Effector memory CD8-positive, alpha-beta T cell (primary cell): ENCODE data around the gene DUSP22.

Experiments used
- ATAC-seq: fragments of 150-1000 bp; cut with Tn5 transposase; replicated peaks from 2 replicates; pipeline ENCODE4 v1.10.0; 2021; ENCODE audit warnings: mild to moderate bottlenecking, moderate library complexity
- DNase-seq, 3 experiments: peaks; one replicate each; pipeline ENCODE4 v3.0.0; 2021
- H3K27ac Mint-ChIP-seq, 2 donors: one replicate each; pipeline ENCODE4 v1.8.0; 2022; ENCODE audit warnings: mild to moderate bottlenecking in 2 of 2, mixed read lengths in 2 of 2, moderate library complexity in 2 of 2
- H3K27me3 Mint-ChIP-seq, 2 donors: one replicate each; pipeline ENCODE4 v1.8.0; 2022; ENCODE audit warnings: mixed read lengths in 2 of 2
- H3K36me3 Mint-ChIP-seq: one replicate; pipeline ENCODE4 v1.8.0; 2022; ENCODE audit warnings: mild to moderate bottlenecking, moderate library complexity, mixed read lengths; ENCODE audit not compliant: insufficient read depth
- H3K4me1 Mint-ChIP-seq, 2 donors: one replicate each; pipeline ENCODE4 v1.8.0; 2022; ENCODE audit warnings: low read depth in 2 of 2, mixed read lengths in 2 of 2
- H3K4me3 Mint-ChIP-seq, 2 donors: one replicate each; pipeline ENCODE4 v1.8.0; 2022; ENCODE audit warnings: mild to moderate bottlenecking in 2 of 2, mixed read lengths in 2 of 2, moderate library complexity in 2 of 2
- H3K9me3 Mint-ChIP-seq, 2 donors: one replicate each; pipeline ENCODE4 v1.8.0; 2022; ENCODE audit warnings: mixed read lengths in 2 of 2

DUSP22 gene

DNA sequence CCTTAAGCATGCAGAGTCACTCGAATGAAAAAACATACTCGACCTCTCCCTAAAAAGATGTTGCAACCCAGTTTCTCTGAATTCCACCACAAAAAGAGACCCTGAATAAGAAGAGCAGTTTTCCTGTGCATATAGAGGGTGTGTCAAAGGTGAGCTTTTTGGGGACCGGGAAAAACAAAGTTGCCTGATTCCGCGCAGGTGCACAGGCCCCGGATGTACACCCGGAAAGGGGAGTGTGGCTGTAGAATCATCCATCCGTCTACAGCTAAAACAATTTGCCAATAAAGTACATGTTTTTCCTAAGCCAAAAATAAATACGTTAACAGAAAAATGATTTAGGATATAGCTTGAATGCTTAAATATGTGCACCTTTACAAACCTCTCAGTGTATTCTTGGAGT is 58.1 kb downstream of the DUSP22 start:
- Mint-ChIP-seq H3K9me3 (no peaks in the 10 kb centered on the region), H3K36me3 (peaks cover 12% of the 10 kb centered on the region), H3K27ac (peak overlapping the region in 1 of 2 donors; percentile 44), H3K4me1 (peaks cover 0 to 3% of the 10 kb centered on the region in 2 donors), H3K27me3 (no peaks in the 10 kb centered on the region), H3K4me3 (no peak overlapping the region)
- ATAC-seq (no peak), DNase-seq (no peak)

DNA sequence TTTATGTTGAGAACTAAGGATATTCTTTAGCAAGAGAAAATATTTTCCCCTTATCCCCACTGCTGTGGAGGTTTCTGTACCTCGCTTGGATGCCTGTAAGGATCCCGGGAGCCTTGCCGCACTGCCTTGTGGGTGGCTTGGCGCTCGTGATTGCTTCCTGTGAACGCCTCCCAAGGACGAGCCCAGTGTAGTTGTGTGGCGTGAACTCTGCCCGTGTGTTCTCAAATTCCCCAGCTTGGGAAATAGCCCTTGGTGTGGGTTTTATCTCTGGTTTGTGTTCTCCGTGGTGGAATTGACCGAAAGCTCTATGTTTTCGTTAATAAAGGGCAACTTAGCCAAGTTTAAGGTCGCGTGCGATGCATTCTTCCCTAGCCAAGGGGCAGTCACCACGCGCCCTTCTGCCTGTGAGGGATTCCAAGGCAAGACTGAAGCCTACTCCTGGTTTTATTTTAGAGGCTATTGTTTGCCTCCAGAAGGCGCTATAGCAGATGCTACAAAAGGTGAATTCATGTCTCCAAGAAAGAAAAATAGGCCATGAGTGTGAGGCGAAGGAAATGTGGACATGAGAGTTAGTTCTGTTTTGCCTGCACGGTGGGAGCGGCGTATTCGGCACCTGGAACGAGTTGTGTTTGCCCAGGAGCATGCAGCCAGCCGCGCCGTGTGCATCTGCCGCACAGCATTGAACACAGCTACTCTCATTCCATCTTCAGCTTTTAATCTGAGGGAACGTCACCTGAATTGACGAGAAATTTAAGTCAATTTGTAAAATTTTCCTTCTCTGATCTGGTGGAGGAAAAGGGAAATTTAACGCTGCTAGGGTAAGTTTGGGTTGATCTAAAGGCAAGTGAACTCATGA is 59.0 kb downstream of the DUSP22 start:
- DNase-seq, result no peak
- Mint-ChIP-seq H3K36me3 (peaks cover 12% of the 10 kb centered on the region), H3K27me3 (no peaks in the 10 kb centered on the region), H3K4me3 (no peak overlapping the region), H3K4me1 (peaks cover 0 to 3% of the 10 kb centered on the region in 2 donors), H3K9me3 (no peaks in the 10 kb centered on the region), H3K27ac (no peak overlapping the region)
- no peak for ATAC-seq

DNA sequence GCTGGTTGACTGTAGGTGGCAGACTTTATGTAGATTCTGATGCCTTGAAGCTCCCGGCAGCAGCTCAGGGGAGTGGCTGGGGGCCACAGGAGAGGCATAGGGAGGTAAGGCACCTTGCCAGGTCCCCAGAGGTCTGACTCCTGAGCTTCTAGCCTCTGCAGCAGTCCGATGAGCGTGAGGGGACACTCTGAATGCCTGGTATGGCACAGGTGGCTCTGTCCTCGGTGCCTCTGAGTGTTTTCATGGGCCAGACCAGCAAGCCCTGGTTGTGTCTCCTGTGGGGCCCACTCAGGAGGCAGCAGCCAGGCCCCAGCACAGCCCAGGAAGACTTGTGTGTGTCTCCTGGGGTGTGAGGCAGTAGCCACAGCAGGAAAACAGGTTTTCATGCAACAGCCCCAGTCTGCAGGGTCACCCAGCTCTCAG is 59.6 kb downstream of the DUSP22 start:
- H3K27ac Mint-ChIP-seq, result no peak overlapping the region
- ATAC-seq, result no peak
- no peaks in the 10 kb centered on the region for H3K9me3 Mint-ChIP-seq
- DNase-seq, result no peak
- no peak overlapping the region for H3K4me3 Mint-ChIP-seq
- peaks cover 12% of the 10 kb centered on the region for H3K36me3 Mint-ChIP-seq
- peaks cover 2 to 6% of the 10 kb centered on the region in 2 donors for H3K4me1 Mint-ChIP-seq
- no peaks in the 10 kb centered on the region for H3K27me3 Mint-ChIP-seq

DNA sequence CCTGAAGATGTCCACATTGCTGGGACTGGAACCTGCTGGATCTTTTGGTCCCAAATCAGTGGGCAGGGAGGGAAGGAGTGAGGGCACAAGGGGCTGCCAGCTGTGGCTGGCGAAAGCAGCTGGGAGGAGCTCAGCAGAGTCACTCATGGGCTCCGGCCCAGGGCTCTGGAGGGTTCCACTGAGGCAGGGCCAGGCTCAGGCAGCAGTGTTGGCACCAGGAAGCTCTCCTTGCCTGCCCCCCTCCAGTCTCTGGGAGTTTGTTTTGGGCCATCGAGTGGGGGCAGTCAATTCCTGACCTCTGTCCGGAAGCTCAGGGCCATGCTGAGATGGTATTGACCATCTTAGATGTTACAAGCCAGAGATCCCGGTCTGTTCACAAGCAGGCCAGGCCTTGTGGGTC is 60.2 kb downstream of the DUSP22 start:
- no peaks in the 10 kb centered on the region for H3K27me3 Mint-ChIP-seq
- H3K36me3 Mint-ChIP-seq, result peaks cover 12% of the 10 kb centered on the region
- no peak overlapping the region for H3K4me3 Mint-ChIP-seq
- H3K9me3 Mint-ChIP-seq, result no peaks in the 10 kb centered on the region
- peak overlapping the region in 1 of 2 donors; percentile 23 for H3K27ac Mint-ChIP-seq
- no peak for ATAC-seq
- DNase-seq, result no peak
- peaks cover 3 to 7% of the 10 kb centered on the region in 2 donors for H3K4me1 Mint-ChIP-seq

DNA sequence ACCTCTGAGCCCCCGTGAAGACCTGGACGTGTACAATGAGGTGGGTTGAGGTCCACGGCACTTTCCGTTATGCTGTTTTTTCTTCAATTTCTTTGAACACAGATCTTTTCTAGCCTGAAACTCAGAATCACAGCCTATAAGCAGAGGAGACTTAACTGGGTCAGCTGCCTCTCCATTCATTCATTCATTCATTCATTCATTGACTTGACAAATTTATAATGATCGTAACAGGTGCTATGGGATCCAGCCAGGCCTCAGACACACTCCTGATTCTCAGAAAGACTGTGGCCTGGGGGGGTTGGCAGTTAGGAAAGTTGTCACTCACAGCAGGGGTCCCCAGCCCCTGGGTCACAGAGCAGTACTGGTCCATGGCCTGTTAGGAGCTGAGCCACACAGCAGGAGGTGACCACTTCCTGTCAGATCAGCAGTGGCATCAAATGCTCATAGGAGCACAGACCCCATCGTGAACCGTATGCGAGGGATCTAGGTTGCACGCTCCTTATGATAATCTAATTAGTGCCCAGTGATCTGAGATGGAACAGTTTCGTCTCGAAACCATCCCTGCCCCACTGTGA is 60.7 kb downstream of the DUSP22 start:
- Mint-ChIP-seq H3K9me3 (no peaks in the 10 kb centered on the region), H3K36me3 (peaks cover 12% of the 10 kb centered on the region), H3K27ac (peak overlapping the region in 1 of 2 donors; percentile 23), H3K4me1 (peaks cover 4 to 7% of the 10 kb centered on the region in 2 donors), H3K4me3 (no peak overlapping the region), H3K27me3 (no peaks in the 10 kb centered on the region)
- DNase-seq, result no peak
- no peak for ATAC-seq

DNA sequence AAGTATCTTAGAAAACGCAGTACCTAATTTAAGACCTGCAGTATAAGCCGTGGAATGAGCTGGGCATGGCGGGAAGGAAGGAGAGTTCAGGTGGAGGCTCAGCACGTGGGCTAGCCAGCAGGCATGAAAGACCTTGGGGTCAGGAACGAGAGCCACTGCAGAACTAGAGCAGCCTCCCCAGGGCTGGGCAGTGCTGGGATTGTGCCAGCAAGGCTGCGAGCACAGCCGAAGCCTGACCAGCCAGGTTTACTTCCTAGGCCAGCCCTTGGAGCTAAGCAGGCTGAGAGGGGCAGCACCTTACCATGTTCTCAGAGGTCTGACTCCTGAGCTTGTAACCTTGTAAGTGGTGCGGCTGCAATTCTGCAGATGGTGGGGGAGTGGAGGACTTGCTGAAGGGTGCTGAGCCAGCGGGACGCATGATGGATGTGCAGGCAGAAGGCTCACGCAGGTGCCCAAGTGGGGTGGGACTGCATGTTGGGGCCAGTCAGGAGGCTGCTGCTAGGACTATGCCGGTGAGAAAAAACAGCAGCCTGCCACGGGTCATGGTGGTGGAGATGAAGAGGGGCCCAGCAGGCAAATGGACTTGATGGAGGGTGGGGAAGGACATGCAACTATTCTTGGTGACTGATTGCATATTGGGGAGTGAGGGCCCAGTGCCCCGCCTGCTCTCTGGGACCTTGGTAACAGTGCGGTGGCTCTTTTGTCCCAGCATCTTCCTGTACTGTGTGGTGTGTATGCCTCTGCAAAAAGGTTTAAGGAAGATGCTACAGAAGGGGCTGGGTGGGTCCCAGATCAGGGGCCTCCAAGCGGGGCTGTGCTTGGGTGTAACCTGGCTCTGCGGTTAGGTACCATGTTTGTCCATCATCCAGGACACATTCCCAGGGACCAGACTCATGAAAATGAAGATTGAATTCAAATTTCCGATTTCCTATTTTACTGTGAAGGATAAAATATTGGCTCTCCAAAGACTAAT is 61.6 kb downstream of the DUSP22 start:
- Mint-ChIP-seq H3K36me3 (peaks cover 7% of the 10 kb centered on the region), H3K4me3 (no peak overlapping the region), H3K4me1 (peaks cover 13 to 16% of the 10 kb centered on the region in 2 donors), H3K9me3 (no peaks in the 10 kb centered on the region), H3K27me3 (no peaks in the 10 kb centered on the region), H3K27ac (peak overlapping the region in 1 of 2 donors; percentile 22)
- ATAC-seq (no peak), DNase-seq (no peak)

DNA sequence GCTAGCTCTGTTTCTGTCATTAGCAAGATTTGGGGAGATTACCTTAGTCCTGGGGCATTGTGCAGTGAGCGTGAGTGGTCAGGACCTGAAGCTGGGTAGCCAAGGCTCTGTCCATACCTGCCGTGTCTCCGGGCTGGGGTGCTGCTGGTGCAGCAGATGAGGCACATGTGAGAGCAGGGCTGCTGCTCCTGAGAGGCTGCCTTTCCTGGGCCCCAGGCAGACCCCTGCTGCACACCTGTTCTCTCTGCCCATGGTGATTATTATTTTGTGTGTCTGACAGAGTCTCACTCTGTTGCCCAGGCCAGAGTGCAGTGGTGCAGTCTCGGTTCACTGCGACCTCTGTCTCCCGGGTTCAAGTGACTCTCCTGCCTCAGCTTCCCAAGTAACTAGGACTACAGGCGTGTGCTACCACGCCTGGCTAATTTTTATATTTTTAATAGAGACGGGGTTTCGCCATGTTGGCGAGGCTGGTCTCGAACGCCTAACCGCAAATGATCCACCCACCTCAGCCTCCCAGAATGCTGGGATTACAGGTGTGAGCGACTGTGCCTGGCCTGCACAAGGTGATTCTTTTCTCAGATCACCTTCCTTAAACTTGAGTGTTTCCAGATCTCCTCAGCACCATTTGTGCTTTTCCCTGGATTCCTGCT is 62.5 kb downstream of the DUSP22 start:
- DNase-seq, result no peak
- ATAC-seq, result no peak
- Mint-ChIP-seq H3K27ac (peak overlapping the region; percentile 20 to 28), H3K4me1 (peaks cover 17% of the 10 kb centered on the region in 2 donors), H3K4me3 (no peak overlapping the region), H3K36me3 (peaks cover 7% of the 10 kb centered on the region), H3K9me3 (no peaks in the 10 kb centered on the region), H3K27me3 (no peaks in the 10 kb centered on the region)

DNA sequence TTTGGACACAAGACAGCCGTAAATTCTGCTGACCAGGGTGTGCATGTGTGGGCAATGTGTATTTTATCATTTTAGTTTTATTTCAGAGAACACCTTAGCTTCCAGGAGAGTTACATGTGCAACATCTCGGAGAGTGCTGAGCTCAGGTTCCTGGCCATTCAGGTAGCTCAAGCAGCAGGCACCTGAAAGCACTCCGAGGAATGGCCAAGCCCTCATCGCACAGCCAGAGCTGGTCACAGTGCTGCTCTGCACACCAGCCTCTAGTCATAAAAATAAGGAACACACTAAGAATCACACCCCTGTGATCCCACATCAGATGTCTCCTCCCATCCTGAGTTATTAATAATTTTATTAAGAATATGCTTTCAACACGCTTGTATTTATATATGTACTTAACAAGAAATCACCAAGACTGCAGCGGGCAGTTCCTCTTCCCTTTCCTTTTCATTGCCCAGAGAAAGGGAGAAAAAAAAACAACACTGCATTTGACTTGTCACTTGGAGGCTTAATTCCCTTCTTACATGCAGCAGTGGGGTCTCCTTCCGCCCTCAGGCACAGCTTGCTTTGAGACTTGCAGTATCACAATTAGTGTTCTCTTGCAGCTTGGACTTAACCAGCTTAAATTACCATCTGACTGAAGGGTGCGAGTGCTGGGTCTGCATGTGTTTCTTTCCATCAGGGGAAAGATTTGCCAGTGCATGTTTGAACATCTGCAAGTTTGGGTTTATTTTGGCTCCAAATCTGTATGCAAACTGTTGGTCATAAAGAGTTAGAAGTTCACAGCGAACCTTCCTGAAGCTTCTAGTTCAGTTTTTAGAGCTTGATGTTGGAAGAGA is 63.3 kb downstream of the DUSP22 start:
- ATAC-seq (no peak), DNase-seq (no peak)
- H3K9me3 Mint-ChIP-seq, result no peaks in the 10 kb centered on the region
- no peaks in the 10 kb centered on the region for H3K27me3 Mint-ChIP-seq
- H3K27ac Mint-ChIP-seq, result peak overlapping the region; percentile 20 to 47
- H3K4me3 Mint-ChIP-seq, result no peak overlapping the region
- H3K4me1 Mint-ChIP-seq, result peaks cover 17% of the 10 kb centered on the region in 2 donors
- H3K36me3 Mint-ChIP-seq, result peaks cover 3% of the 10 kb centered on the region

DNA sequence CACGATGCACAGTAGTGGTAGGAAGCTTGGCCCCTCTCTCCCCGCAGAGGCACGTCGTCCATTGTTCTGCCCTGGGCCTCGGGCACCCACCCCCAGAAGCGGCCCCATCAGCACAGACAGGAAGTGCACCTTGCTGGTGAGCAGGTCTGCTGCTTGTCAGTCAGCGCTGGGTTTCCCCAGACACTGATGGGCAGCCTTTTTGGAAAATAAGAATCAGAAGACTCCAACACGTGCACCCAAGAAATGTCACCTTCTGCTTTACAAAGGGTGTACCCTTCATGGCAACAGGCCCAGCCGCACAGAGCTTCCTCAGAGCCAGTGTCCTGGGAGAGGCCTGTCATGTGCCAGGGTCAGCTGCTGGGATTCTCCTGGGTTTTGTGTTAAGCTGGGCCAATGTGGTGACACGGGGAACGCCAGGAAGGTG is 64.6 kb downstream of the DUSP22 start:
- peak overlapping the region; percentile 47 to 80 for H3K27ac Mint-ChIP-seq
- no peak for DNase-seq
- peak; percentile 19 for ATAC-seq
- peaks cover 17% of the 10 kb centered on the region in 2 donors for H3K4me1 Mint-ChIP-seq
- no peak overlapping the region for H3K4me3 Mint-ChIP-seq
- peaks cover 3% of the 10 kb centered on the region for H3K36me3 Mint-ChIP-seq
- H3K9me3 Mint-ChIP-seq, result no peaks in the 10 kb centered on the region
- no peaks in the 10 kb centered on the region for H3K27me3 Mint-ChIP-seq

DNA sequence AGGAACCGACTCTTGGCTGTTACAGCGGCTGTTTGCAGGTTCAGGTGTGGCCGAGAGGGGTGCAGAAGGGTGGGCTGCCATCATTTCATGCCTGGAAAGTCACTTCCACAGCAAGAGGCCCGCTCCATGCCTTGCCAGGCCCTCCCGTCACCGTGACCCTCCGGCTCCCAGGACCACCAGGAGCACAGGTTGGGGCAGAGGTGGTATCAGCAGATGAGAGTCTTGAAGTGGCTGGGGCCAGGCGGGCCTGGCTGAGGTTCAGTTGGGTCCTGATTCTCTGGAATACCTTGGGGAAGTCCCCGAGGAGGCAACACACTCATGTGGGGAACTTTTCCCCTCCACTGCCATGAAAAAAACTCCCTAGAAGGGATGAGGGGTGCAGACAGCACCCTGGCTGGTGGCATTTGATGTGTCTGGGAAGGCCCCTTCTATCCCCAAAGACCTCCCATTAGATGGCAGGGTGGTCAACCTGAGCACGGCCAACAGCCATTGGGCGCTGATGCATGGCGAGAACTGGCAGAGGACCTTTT is 65.0 kb downstream of the DUSP22 start:
- ATAC-seq (no peak), DNase-seq (no peak)
- Mint-ChIP-seq H3K36me3 (peaks cover 3% of the 10 kb centered on the region), H3K9me3 (no peaks in the 10 kb centered on the region), H3K27me3 (no peaks in the 10 kb centered on the region), H3K27ac (peak overlapping the region; percentile 47 to 80), H3K4me3 (no peak overlapping the region), H3K4me1 (peaks cover 17% of the 10 kb centered on the region in 2 donors)

DNA sequence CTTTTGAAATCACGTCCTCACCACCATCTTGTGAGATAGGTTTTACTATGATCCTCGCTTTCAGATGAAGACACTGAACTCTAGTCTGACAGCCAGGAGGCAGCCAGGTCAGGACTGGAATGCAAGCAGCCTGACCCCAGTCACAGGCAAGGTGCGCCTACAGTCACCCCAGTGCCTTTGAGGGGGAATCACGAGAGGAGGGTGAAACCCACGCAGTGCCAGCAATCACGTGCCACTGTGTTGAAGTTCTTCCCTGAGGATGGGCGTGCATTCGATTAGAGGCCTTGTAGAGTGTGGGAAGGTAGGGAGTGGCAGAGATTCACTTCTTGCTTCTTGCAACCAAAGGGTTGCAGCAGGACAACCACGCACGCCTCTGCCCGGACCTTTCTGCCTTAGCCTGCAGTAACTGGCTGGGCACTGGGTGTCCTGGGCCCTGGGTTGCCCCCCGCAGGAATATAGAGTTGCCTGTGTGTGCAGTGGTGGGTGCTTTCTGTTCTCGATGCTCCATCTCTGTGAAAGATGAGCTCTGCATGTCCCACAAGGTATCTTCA is 65.6 kb downstream of the DUSP22 start:
- no peaks in the 10 kb centered on the region for H3K9me3 Mint-ChIP-seq

DNA sequence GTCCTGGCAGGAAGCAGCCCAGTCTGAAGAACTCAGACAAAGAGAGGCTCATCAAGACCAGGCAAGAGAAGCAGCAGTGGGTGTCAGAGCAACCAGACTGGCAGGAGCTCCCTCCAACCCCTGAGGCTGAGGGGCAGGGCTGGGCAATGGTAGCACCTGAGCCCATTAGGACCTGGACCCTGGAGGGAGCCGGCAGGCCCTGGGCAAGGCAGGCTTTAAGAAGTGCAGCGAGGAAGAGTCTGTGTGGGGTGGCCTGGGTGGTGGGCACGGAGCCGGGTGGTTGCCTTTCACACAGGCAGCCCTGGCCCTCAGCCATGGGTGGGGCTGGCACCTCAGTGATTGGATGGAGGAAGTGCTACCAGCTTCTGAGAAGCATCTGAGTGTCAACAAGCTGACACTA is 66.1 kb downstream of the DUSP22 start:
- ATAC-seq (peak; percentile 70), DNase-seq (no peak)
- Mint-ChIP-seq H3K36me3 (peaks cover 3% of the 10 kb centered on the region), H3K4me1 (peaks cover 17% of the 10 kb centered on the region in 2 donors), H3K27me3 (no peaks in the 10 kb centered on the region), H3K9me3 (no peaks in the 10 kb centered on the region), H3K27ac (peak overlapping the region; percentile 66 to 84), H3K4me3 (peak overlapping the region; percentile 49 to 58)

More for the DNA sequence above, 65.6 kb downstream of the DUSP22 start:
- ATAC-seq, result no peak
- Mint-ChIP-seq H3K27me3 (no peaks in the 10 kb centered on the region), H3K36me3 (peaks cover 3% of the 10 kb centered on the region), H3K27ac (peak overlapping the region; percentile 66 to 84), H3K4me1 (peaks cover 17% of the 10 kb centered on the region in 2 donors), H3K4me3 (peak overlapping the region; percentile 49 to 58)
- DNase-seq, result no peak
